ENCODE results near the gene CDADC1. TPM values are rescaled to one million over a fixed set of nuclear protein-coding genes. Genes with fewer than 3 reads are reported as not detected.

Gene CDADC1
- total and polyA plus RNA-seq, 4 donors, result 3.0 to 6.1 (median 4.5) TPM

DNA sequence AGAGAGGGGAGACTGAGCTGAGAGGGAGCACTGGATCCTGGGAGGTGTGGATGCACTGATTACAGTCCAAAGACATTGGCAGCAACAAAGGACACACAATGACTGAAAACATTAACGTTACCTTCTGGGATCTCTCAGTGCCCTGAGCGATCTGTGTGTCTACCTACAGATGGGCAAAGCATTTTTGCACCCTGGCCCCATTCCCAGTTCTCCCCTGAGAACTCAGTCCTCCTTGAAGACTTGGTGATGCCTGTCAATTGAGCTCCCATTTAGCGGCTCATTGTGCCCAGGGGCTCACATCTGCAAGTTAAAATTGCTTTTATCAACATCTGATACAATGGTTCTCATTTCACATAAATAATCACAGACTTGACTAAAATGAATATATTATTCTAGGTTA lies 62.5 kb downstream of the CDADC1 start:
- TF ChIP-seq RXRA (IDR thresholded peaks at IDR 0.05) (no peak), EGR1 (IDR thresholded peaks at IDR 0.05; ENCODE audit: low read depth in 2 of 2) (no peak), FOXA1 (IDR thresholded peaks at IDR 0.05) (no peak), JUND (IDR thresholded peaks at IDR 0.05) (no peak)
- TF ChIP-seq, protein P1, sequence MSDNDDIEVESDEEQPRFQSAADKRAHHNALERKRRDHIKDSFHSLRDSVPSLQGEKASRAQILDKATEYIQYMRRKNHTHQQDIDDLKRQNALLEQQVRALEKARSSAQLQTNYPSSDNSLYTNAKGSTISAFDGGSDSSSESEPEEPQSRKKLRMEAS (IDR thresholded peaks at IDR 0.05), result no peak
- WGBS, result 95% methylated on average over 3 of the region's 3 CpGs
- Histone ChIP-seq H3K4me1 (ENCODE audit: control insufficient read depth in 4 of 4, insufficient read depth in 4 of 4, low read length in 3 of 4) (peaks cover 2 to 14% (median 6%) of the 10 kb centered on the region in 4 donors), H3K27ac (ENCODE audit: low read depth in 1 of 2, low read length in 2 of 2) (no peak overlapping the region), H3K9ac (ENCODE audit: low read depth in 1 of 2, low read length in 2 of 2) (no peak overlapping the region), H3K27me3 (ENCODE audit: control insufficient read depth in 4 of 4, insufficient read depth in 4 of 4, low read length in 3 of 4) (no peaks in the 10 kb centered on the region), H3K4me3 (ENCODE audit: low read depth in 1 of 3, low read length in 3 of 3) (no peak overlapping the region), H3K9me3 (ENCODE audit: control insufficient read depth in 4 of 4, low read length in 3 of 4) (no peaks in the 10 kb centered on the region), H3K36me3 (ENCODE audit: control insufficient read depth in 4 of 4, insufficient read depth in 3 of 4, low read depth in 1 of 4, low read length in 3 of 4) (no peaks in the 10 kb centered on the region)
- DNase-seq (ENCODE audit: low spot score), result no peak

DNA sequence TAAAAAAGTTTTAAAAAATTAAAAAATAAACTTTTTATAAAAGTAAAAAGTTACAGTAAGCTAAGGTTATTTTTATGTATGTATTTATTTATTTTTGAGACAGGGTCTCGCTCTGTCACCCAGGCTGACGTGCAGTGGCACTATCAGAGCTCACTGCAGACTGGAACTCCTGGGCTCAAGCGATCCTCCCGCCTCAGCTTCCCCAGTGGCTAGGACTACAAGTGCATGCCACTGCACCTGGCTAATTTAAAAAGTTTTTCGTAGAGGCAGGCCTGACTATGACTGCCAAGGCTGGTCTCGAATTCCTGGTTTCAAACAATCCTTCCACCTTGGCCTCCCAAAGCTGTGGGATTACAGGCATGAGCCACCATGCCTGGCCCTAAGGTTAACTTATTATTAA lies 64.1 kb downstream of the CDADC1 start:
- WGBS, result 98% methylated on average over 6 of the region's 6 CpGs
- Histone ChIP-seq H3K9ac (ENCODE audit: low read depth in 1 of 2, low read length in 2 of 2) (no peak overlapping the region), H3K4me3 (ENCODE audit: low read depth in 1 of 3, low read length in 3 of 3) (no peak overlapping the region), H3K27ac (ENCODE audit: low read depth in 1 of 2, low read length in 2 of 2) (no peak overlapping the region), H3K36me3 (ENCODE audit: control insufficient read depth in 4 of 4, insufficient read depth in 3 of 4, low read depth in 1 of 4, low read length in 3 of 4) (no peaks in the 10 kb centered on the region), H3K9me3 (ENCODE audit: control insufficient read depth in 4 of 4, low read length in 3 of 4) (no peaks in the 10 kb centered on the region), H3K4me1 (ENCODE audit: control insufficient read depth in 4 of 4, insufficient read depth in 4 of 4, low read length in 3 of 4) (peaks cover 2 to 14% (median 6%) of the 10 kb centered on the region in 4 donors), H3K27me3 (ENCODE audit: control insufficient read depth in 4 of 4, insufficient read depth in 4 of 4, low read length in 3 of 4) (no peaks in the 10 kb centered on the region)
- TF ChIP-seq, protein P1 (IDR thresholded peaks at IDR 0.05), result no peak
- no peak for TF ChIP-seq FOXA1 (IDR thresholded peaks at IDR 0.05)
- TF ChIP-seq, protein P2, sequence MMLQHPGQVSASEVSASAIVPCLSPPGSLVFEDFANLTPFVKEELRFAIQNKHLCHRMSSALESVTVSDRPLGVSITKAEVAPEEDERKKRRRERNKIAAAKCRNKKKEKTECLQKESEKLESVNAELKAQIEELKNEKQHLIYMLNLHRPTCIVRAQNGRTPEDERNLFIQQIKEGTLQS (IDR thresholded peaks at IDR 0.05), result no peak
- TF ChIP-seq HNF4G (IDR thresholded peaks at IDR 0.05), result no peak
- TF ChIP-seq YY1 (IDR thresholded peaks at IDR 0.05), result no peak
- TF ChIP-seq, protein P3, sequence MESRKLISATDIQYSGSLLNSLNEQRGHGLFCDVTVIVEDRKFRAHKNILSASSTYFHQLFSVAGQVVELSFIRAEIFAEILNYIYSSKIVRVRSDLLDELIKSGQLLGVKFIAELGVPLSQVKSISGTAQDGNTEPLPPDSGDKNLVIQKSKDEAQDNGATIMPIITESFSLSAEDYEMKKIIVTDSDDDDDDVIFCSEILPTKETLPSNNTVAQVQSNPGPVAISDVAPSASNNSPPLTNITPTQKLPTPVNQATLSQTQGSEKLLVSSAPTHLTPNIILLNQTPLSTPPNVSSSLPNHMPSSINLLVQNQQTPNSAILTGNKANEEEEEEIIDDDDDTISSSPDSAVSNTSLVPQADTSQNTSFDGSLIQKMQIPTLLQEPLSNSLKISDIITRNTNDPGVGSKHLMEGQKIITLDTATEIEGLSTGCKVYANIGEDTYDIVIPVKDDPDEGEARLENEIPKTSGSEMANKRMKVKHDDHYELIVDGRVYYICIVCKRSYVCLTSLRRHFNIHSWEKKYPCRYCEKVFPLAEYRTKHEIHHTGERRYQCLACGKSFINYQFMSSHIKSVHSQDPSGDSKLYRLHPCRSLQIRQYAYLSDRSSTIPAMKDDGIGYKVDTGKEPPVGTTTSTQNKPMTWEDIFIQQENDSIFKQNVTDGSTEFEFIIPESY (IDR thresholded peaks at IDR 0.05), result no peak
- TF ChIP-seq JUND (IDR thresholded peaks at IDR 0.05), result no peak
- TF ChIP-seq HNF4A (conservative IDR thresholded peaks at IDR 0.05), result no peak
- no peak for TF ChIP-seq EGR1 (IDR thresholded peaks at IDR 0.05; ENCODE audit: low read depth in 2 of 2)
- TF ChIP-seq SP1 (IDR thresholded peaks at IDR 0.05), result no peak
- TF ChIP-seq FOXA2 (IDR thresholded peaks at IDR 0.05), result no peak
- no peak for DNase-seq (ENCODE audit: low spot score)

DNA sequence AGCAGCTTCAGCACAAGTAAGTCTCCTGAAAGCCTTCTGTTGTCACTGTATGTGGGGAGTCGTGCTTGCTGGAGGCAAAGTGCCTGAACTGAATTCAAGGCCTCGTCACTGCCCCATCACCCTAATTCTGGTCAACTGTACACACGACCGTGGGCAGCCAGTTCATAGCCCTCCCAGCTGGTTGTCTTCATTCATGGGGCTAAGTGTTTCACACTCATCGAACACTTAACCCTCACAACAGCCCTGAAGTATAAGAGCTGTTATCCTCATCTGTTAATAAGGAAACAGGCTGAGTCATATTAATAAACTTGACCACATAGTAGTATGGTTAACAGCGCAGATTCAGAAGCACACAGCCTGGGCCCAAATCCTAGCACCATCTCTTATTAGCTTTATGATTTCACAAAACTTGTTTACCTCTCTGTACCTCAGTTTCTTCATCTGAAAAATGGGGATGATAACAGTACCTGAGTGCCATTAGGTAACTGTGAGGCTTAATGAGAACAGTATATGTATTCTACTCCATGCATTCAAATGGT lies 66.7 kb downstream of the CDADC1 start:
- DNase-seq (ENCODE audit: low spot score), result no peak
- H3K9me3 ChIP-seq (ENCODE audit: control insufficient read depth in 4 of 4, low read length in 3 of 4), result no peaks in the 10 kb centered on the region
- H3K9ac ChIP-seq (ENCODE audit: low read depth in 1 of 2, low read length in 2 of 2), result no peak overlapping the region
- H3K4me1 ChIP-seq (ENCODE audit: control insufficient read depth in 4 of 4, insufficient read depth in 4 of 4, low read length in 3 of 4), result peaks cover 0 to 4% (median 0%) of the 10 kb centered on the region in 4 donors
- no peak overlapping the region for H3K4me3 ChIP-seq (ENCODE audit: low read depth in 1 of 3, low read length in 3 of 3)
- no peaks in the 10 kb centered on the region for H3K36me3 ChIP-seq (ENCODE audit: control insufficient read depth in 4 of 4, insufficient read depth in 3 of 4, low read depth in 1 of 4, low read length in 3 of 4)
- WGBS, result 86% methylated on average over 6 of the region's 6 CpGs
- H3K27me3 ChIP-seq (ENCODE audit: control insufficient read depth in 4 of 4, insufficient read depth in 4 of 4, low read length in 3 of 4), result no peaks in the 10 kb centered on the region
- H3K27ac ChIP-seq (ENCODE audit: low read depth in 1 of 2, low read length in 2 of 2), result peak overlapping the region; percentile 10 to 36
- TF ChIP-seq JUND (IDR thresholded peaks at IDR 0.05) (no peak), SP1 (IDR thresholded peaks at IDR 0.05) (no peak), FOXA1 (IDR thresholded peaks at IDR 0.05) (no peak), HNF4A (conservative IDR thresholded peaks at IDR 0.05) (no peak), TAF1 (conservative IDR thresholded peaks at IDR 0.05) (no peak), RXRA (IDR thresholded peaks at IDR 0.05) (no peak), GABPA (IDR thresholded peaks at IDR 0.05 in 1 of 2, conservative IDR thresholded peaks at IDR 0.05 in 1 of 2) (no peak), HNF4G (IDR thresholded peaks at IDR 0.05) (no peak)
- TF ChIP-seq, protein P1 (IDR thresholded peaks at IDR 0.05), result no peak
- TF ChIP-seq, protein P4, sequence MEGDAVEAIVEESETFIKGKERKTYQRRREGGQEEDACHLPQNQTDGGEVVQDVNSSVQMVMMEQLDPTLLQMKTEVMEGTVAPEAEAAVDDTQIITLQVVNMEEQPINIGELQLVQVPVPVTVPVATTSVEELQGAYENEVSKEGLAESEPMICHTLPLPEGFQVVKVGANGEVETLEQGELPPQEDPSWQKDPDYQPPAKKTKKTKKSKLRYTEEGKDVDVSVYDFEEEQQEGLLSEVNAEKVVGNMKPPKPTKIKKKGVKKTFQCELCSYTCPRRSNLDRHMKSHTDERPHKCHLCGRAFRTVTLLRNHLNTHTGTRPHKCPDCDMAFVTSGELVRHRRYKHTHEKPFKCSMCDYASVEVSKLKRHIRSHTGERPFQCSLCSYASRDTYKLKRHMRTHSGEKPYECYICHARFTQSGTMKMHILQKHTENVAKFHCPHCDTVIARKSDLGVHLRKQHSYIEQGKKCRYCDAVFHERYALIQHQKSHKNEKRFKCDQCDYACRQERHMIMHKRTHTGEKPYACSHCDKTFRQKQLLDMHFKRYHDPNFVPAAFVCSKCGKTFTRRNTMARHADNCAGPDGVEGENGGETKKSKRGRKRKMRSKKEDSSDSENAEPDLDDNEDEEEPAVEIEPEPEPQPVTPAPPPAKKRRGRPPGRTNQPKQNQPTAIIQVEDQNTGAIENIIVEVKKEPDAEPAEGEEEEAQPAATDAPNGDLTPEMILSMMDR (IDR thresholded peaks at IDR 0.05; ENCODE audit: low read depth, low read length, missing input control), result no peak
- TF ChIP-seq, protein P2 (IDR thresholded peaks at IDR 0.05), result no peak
- TF ChIP-seq, protein P3 (IDR thresholded peaks at IDR 0.05), result no peak
